Kidney (tissue), 14 donors: ENCODE results near the gene KCNJ16. TPM values are rescaled to one million over a fixed set of nuclear protein-coding genes. Genes with fewer than 3 reads are reported as not detected.

Source experiments
- DNase-seq, 5 donors: peaks; one replicate each; pipeline ENCODE4 v3.0.0-alpha.2; 2013 to 2020
- FAIRE-seq: peaks from 2 replicates; lab custom pipeline; 2012; peaks lifted over from hg19 to GRCh38; lab: Jason Lieb, UNC
- H3K27ac ChIP-seq, 2 donors: one replicate each; pipeline ENCODE4 v1.7.0; 2013; ENCODE audit warnings: low read depth in 2 of 2, low read length in 2 of 2, inconsistent platforms in 1 of 2
- H3K27me3 ChIP-seq: one replicate; pipeline ENCODE4 v1.7.1; 2013; ENCODE audit warnings: low read length, inconsistent platforms; ENCODE audit not compliant: control insufficient read depth, insufficient read depth
- H3K36me3 ChIP-seq, 3 donors: one replicate each; pipeline versions ENCODE4 v1.7.0 to v1.7.1; 2013; ENCODE audit warnings: low read length in 3 of 3, control low read depth in 1 of 3, inconsistent platforms in 1 of 3; ENCODE audit not compliant: insufficient read depth in 3 of 3, control insufficient read depth in 2 of 3
- H3K4me1 ChIP-seq, 3 donors: one replicate each; pipeline versions ENCODE4 v1.7.0 to v1.7.1; 2013; ENCODE audit warnings: low read length in 3 of 3, inconsistent platforms in 1 of 3, low read depth in 1 of 3; ENCODE audit not compliant: control insufficient read depth in 2 of 3, insufficient read depth in 2 of 3
- H3K4me3 ChIP-seq, 3 donors: one replicate each; pipeline versions ENCODE4 v1.7.0 to v1.8.1; 2013; ENCODE audit warnings: low read length in 3 of 3, control low read depth in 1 of 3, inconsistent platforms in 1 of 3
- H3K9ac ChIP-seq, 3 donors: one replicate each; pipeline versions ENCODE4 v1.7.0 to v1.7.1; 2013; ENCODE audit warnings: low read length in 3 of 3, control low read depth in 1 of 3, inconsistent platforms in 1 of 3
- H3K9me3 ChIP-seq, 3 donors: one replicate each; pipeline versions ENCODE4 v1.7.0 to v1.7.1; 2013; ENCODE audit warnings: low read length in 3 of 3, control low read depth in 1 of 3, inconsistent platforms in 1 of 3; ENCODE audit not compliant: control insufficient read depth in 2 of 3, insufficient read depth in 1 of 3
- intact Hi-C: fragments of 100-400 bp; cut with DNase I; formaldehyde crosslinking; loops from one replicate; pipeline ENCODE4 v1.11.1; 2022
- polyA plus RNA-seq: library from polyadenylated mRNA; stranded (reverse); fragments of 350-450 nt; fragmentation: Illumina TruSeq; extraction: RNeasy Lipid Tissue Mini Kit (QIAGEN cat#74804); gene quantifications from one replicate; pipeline ENCODE4 v1.2.3, GENCODE V29; 2014; ENCODE audit warnings: low read depth, low replicate concordance; ENCODE audit not compliant: insufficient read depth
- total RNA-seq: library from RNA; stranded (reverse); fragmentation: NEBNext Ultra II Directional; extraction: Animal tissue kit (Norgen Biotek cat#: 25700); gene quantifications from one replicate; pipeline ENCODE4 v1.2.1, GENCODE V29; 2021
- TF ChIP-seq, protein P1 (sequence below): IDR thresholded peaks from 3 replicates; pipeline ENCODE4 v1.5.1; 2012; ENCODE audit warnings: mild to moderate bottlenecking, moderate library complexity, borderline replicate concordance; ENCODE audit not compliant: insufficient read depth; ENCODE audit errors: extremely low read depth
- donor health status: control.
- donor health status: control.
- donor health status: control.
- donor health status: control.
- donor health status: control.
- donor health status: DM: yes; HTN: yes; CAD: no.
- donor health status: Normal renal cell carcinoma (clear cell type).

Gene KCNJ16
- total and polyA plus RNA-seq, 2 donors from 2014 or later: 163 to 281 TPM

DNA sequence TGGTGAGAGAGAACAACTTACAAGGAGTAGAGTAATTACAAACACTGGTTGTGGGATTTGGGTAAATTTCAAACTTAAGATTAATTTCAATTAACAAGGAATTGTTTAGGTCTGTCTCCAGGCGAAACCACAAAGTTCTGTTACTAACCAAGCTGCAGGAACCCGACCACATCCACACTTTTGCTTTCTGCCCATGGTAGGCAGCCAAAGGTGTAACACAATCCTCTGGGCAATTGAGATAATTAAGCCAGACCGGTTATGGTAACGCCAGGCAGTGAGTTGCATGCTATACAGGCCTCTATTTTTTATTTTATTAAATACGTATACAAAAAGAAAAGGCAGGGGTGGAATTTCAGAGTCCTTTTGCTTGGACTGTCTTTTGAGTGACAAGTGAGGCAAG is 106.4 kb downstream of the KCNJ16 start:
- Histone ChIP-seq H3K9me3 (no peaks in the 10 kb centered on the region), H3K4me1 (no peaks in the 10 kb centered on the region), H3K4me3 (no peak overlapping the region), H3K9ac (no peak overlapping the region), H3K36me3 (no peaks in the 10 kb centered on the region), H3K27me3 (no peaks in the 10 kb centered on the region), H3K27ac (no peak overlapping the region)
- TF ChIP-seq, protein P1, sequence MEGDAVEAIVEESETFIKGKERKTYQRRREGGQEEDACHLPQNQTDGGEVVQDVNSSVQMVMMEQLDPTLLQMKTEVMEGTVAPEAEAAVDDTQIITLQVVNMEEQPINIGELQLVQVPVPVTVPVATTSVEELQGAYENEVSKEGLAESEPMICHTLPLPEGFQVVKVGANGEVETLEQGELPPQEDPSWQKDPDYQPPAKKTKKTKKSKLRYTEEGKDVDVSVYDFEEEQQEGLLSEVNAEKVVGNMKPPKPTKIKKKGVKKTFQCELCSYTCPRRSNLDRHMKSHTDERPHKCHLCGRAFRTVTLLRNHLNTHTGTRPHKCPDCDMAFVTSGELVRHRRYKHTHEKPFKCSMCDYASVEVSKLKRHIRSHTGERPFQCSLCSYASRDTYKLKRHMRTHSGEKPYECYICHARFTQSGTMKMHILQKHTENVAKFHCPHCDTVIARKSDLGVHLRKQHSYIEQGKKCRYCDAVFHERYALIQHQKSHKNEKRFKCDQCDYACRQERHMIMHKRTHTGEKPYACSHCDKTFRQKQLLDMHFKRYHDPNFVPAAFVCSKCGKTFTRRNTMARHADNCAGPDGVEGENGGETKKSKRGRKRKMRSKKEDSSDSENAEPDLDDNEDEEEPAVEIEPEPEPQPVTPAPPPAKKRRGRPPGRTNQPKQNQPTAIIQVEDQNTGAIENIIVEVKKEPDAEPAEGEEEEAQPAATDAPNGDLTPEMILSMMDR: no peak
- no peak for FAIRE-seq
- DNase-seq: no peak
- intact Hi-C loops: no loop called here

DNA sequence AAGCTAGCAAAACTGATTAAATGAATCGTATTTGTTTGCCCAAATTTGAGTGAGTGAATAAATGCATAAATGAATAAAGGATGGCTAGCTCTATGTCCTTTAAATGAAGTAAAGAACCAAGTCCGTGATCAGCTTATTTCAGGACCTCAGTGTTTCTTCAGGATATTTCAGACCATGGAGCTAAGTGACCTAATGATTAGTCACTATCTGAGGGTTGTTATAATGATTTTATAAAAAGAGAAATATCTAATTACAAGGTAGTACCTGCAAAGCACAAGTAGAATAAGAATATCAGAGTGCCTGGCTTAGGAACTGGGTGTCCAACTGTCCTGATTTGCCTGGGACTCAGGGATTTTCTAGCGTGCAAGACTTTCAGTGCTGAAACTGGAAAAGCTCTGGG is 106.8 kb downstream of the KCNJ16 start:
- H3K9ac ChIP-seq: no peak overlapping the region
- TF ChIP-seq, protein P1: no peak
- no peak for FAIRE-seq

DNA sequence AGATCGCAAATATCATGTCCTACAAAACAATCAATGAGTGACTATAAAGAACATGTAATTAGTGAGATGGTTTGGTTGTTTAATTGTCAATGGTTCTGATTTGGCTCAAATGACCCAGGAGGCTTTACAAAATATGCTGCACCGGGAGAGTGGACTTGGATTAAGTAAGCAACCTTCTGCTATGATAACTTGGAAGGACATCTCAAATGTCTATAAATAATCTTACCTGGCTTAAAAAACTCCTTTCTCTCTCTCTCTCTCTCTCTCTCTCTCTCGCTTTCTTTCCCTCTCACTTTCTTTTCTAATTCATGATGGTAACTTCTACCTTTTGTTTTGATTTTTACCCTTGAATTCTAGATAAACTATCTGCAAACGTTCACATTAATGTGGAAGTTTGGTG is 108.5 kb downstream of the KCNJ16 start:
- H3K27ac ChIP-seq: no peak overlapping the region
- H3K9me3 ChIP-seq: no peaks in the 10 kb centered on the region
- H3K36me3 ChIP-seq: no peaks in the 10 kb centered on the region
- no peaks in the 10 kb centered on the region for H3K27me3 ChIP-seq
- no peak overlapping the region for H3K9ac ChIP-seq
- no peaks in the 10 kb centered on the region for H3K4me1 ChIP-seq
- no peak for DNase-seq
- H3K4me3 ChIP-seq: no peak overlapping the region
- intact Hi-C loops: no loop called here
- no peak for FAIRE-seq
- TF ChIP-seq, protein P1: no peak

More for the DNA sequence above, 106.8 kb downstream of the KCNJ16 start:
- DNase-seq: no peak
- H3K27me3 ChIP-seq: no peaks in the 10 kb centered on the region
- H3K4me1 ChIP-seq: no peaks in the 10 kb centered on the region
- no peaks in the 10 kb centered on the region for H3K36me3 ChIP-seq
- no peak overlapping the region for H3K4me3 ChIP-seq
- intact Hi-C loops: no loop called here
- H3K9me3 ChIP-seq: no peaks in the 10 kb centered on the region
- no peak overlapping the region for H3K27ac ChIP-seq

DNA sequence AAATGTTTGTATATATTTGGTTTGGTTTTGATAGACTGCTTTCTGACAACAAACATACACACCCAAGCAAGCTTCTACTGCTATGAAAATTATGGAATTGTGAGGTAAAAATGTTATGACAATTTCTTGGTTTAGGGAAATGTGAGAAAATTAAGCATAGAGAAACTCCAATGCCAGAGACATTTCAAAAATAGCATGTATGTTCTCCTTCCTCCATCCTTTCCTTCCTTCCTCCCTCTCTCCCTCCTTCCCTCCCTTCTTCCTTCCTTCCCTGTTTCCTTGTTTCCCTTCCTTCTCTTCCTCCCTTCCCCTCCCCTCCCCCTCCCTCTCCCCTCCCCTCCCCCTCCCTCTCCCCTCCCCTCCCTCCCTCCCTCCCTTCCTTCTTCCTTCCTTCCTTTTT is 109.2 kb downstream of the KCNJ16 start:
- Histone ChIP-seq H3K9me3 (no peaks in the 10 kb centered on the region), H3K36me3 (no peaks in the 10 kb centered on the region), H3K4me3 (no peak overlapping the region), H3K9ac (no peak overlapping the region), H3K27ac (no peak overlapping the region), H3K4me1 (no peaks in the 10 kb centered on the region), H3K27me3 (no peaks in the 10 kb centered on the region)
- DNase-seq (no peak), FAIRE-seq (no peak)
- TF ChIP-seq, protein P1: no peak
- intact Hi-C loops: no loop called here
